ENCODE measurements around the gene DHH. TPM values are rescaled to one million over a fixed set of nuclear protein-coding genes. Genes with fewer than 3 reads are reported as not detected.

DHH gene
- total RNA-seq, 1 donor from 2014 or later, result 0.34 TPM

DNA sequence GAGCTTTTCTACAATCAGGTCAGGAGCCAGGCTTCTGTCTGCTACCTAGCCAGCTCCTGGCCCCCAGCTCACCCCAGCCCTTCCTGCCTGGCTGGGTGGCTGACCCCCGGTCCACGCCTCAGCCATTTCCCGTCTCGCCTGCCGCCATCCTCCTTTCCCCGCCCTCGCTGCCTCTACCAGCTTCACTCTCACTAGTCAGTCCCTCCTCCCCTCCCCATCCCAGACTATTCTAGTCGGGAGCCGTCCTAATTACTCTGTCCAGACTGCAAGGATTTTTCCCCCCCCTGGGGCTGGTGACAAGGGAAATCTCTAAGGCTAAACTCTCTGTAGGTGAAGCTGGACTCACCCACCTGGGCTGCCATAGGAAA is 825 bp downstream of the DHH start:
- H3K27me3 Mint-ChIP-seq, result peaks cover 66% of the 10 kb centered on the region

GRCh38 chr12:49092816-49093406 is 1.7 kb downstream of the DHH start:
- Mint-ChIP-seq H3K27me3 (peaks cover 75% of the 10 kb centered on the region), H3K36me3 (ENCODE audit: insufficient read depth) (peaks cover 7% of the 10 kb centered on the region), H3K4me1 (ENCODE audit: low read depth) (peaks cover 13% of the 10 kb centered on the region), H3K27ac (no peak overlapping the region), H3K4me3 (ENCODE audit: low read depth) (no peak overlapping the region), H3K9me3 (ENCODE audit: low read depth) (no peaks in the 10 kb centered on the region)
- TF ChIP-seq CTCF (IDR thresholded peaks at IDR 0.05; ENCODE audit: unreplicated experiment), result no peak
- no peak for DNase-seq (ENCODE audit: low spot score, unreplicated experiment)

More for the DNA sequence above, 825 bp downstream of the DHH start:
- no peak for TF ChIP-seq CTCF (IDR thresholded peaks at IDR 0.05; ENCODE audit: unreplicated experiment)
- no peak for DNase-seq (ENCODE audit: low spot score, unreplicated experiment)
- Mint-ChIP-seq H3K36me3 (ENCODE audit: insufficient read depth) (peaks cover 13% of the 10 kb centered on the region), H3K4me1 (ENCODE audit: low read depth) (peaks cover 13% of the 10 kb centered on the region), H3K4me3 (ENCODE audit: low read depth) (no peak overlapping the region), H3K27ac (peak overlapping the region; percentile 47), H3K9me3 (ENCODE audit: low read depth) (no peaks in the 10 kb centered on the region)

DNA sequence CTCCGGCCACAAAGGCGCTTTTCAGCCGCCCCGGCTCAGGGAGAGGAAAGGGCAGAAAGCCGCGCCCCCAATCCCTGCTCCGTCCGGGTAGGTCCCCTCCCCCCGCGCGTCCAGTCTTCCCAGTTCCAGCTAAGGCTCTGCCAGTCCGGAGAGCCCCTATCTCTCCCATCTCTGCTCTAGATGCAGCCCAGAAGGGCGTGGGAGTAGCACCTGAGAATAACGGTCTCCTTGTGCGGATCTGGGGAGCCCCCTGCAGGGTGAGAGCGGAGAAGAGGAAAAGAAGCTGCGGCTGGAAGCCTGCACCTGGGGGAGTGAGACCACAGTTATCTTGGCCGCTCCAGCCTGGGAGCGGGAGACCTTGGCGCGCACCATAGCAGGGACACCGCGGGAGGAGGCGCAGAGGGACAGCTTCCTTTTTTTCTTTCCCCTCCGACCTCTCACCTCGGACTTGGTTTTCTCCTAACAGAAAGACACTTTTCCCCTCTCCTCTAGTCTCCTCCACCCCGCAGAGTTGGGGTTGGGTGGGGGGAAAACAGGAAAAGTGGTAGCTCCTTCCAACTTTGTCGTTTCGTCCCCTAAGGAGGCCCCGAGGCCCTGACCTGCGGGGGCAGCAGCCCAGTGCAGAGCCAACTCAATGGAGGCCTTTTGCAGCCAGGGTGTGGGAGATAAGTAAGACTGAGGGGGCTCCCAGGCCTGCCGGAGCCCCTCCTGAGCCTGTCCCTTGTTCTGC is 2.4 kb downstream of the DHH start:
- Mint-ChIP-seq H3K27ac (no peak overlapping the region), H3K4me3 (ENCODE audit: low read depth) (no peak overlapping the region), H3K9me3 (ENCODE audit: low read depth) (no peaks in the 10 kb centered on the region), H3K4me1 (ENCODE audit: low read depth) (peaks cover 13% of the 10 kb centered on the region), H3K36me3 (ENCODE audit: insufficient read depth) (peaks cover 6% of the 10 kb centered on the region), H3K27me3 (peaks cover 75% of the 10 kb centered on the region)
- TF ChIP-seq CTCF (IDR thresholded peaks at IDR 0.05; ENCODE audit: unreplicated experiment), result peak; percentile 55
- DNase-seq (ENCODE audit: low spot score, unreplicated experiment), result peak; percentile 35

- peaks cover 13% of the 10 kb centered on the region for H3K4me1 Mint-ChIP-seq (ENCODE audit: low read depth)
- peaks cover 6% of the 10 kb centered on the region for H3K36me3 Mint-ChIP-seq (ENCODE audit: insufficient read depth)
- H3K27me3 Mint-ChIP-seq, result peaks cover 78% of the 10 kb centered on the region
- DNase-seq (ENCODE audit: low spot score, unreplicated experiment), result no peak
- no peak overlapping the region for H3K4me3 Mint-ChIP-seq (ENCODE audit: low read depth)
- H3K9me3 Mint-ChIP-seq (ENCODE audit: low read depth), result no peaks in the 10 kb centered on the region
- no peak overlapping the region for H3K27ac Mint-ChIP-seq
- TF ChIP-seq CTCF (IDR thresholded peaks at IDR 0.05; ENCODE audit: unreplicated experiment), result no peak
Measured at GRCh38 chr12:49091836-49092085, 2.8 kb downstream of the DHH start.

GRCh38 chr12:49091056-49091835 is 3.4 kb downstream of the DHH start:
- Mint-ChIP-seq H3K36me3 (ENCODE audit: insufficient read depth) (peaks cover 3% of the 10 kb centered on the region), H3K4me3 (ENCODE audit: low read depth) (no peak overlapping the region), H3K27ac (no peak overlapping the region), H3K9me3 (ENCODE audit: low read depth) (no peaks in the 10 kb centered on the region), H3K27me3 (peaks cover 80% of the 10 kb centered on the region), H3K4me1 (ENCODE audit: low read depth) (peaks cover 13% of the 10 kb centered on the region)
- no peak for DNase-seq (ENCODE audit: low spot score, unreplicated experiment)
- TF ChIP-seq CTCF (IDR thresholded peaks at IDR 0.05; ENCODE audit: unreplicated experiment), result no peak
